Small intestine (tissue), 7 donors: ENCODE measurements around the gene MYL5. TPM values are rescaled to one million over a fixed set of nuclear protein-coding genes. Genes with fewer than 3 reads are reported as not detected.

Experiments used
- DNase-seq, 2 donors: peaks; one replicate each; pipeline versions ENCODE4 v3.0.0 to v3.0.0-alpha.2; 2013
- FAIRE-seq: peaks from 2 replicates; lab custom pipeline; 2012; peaks lifted over from hg19 to GRCh38; lab: Jason Lieb, UNC
- H3K27ac ChIP-seq, 3 donors: one replicate each; pipeline ENCODE4 v1.5.1; 2013; ENCODE audit warnings: low read length in 2 of 3, mild to moderate bottlenecking in 2 of 3, control low read depth in 1 of 3, inconsistent platforms in 1 of 3, low read depth in 1 of 3, moderate library complexity in 1 of 3
- H3K27me3 ChIP-seq, 3 donors: one replicate each; pipeline ENCODE4 v1.6.1; 2013; ENCODE audit warnings: low read length in 3 of 3, inconsistent platforms in 1 of 3; ENCODE audit not compliant: control insufficient read depth in 3 of 3, insufficient read depth in 3 of 3
- H3K36me3 ChIP-seq, 3 donors: one replicate each; pipeline ENCODE4 v1.6.1; 2013; ENCODE audit warnings: low read length in 3 of 3, inconsistent platforms in 1 of 3, low read depth in 1 of 3, mild to moderate bottlenecking in 1 of 3, moderate library complexity in 1 of 3; ENCODE audit not compliant: control insufficient read depth in 3 of 3, insufficient read depth in 2 of 3
- H3K4me1 ChIP-seq, 3 donors: one replicate each; pipeline ENCODE4 v1.6.1; 2013; ENCODE audit warnings: low read length in 2 of 3, inconsistent platforms in 1 of 3, low read depth in 1 of 3, mild to moderate bottlenecking in 1 of 3, moderate library complexity in 1 of 3; ENCODE audit not compliant: control insufficient read depth in 3 of 3, insufficient read depth in 2 of 3
- H3K4me3 ChIP-seq, 3 donors: one replicate each; pipeline ENCODE4 v1.5.1; 2013; ENCODE audit warnings: low read length in 3 of 3, control low read depth in 1 of 3, inconsistent platforms in 1 of 3, low read depth in 1 of 3, mild to moderate bottlenecking in 1 of 3, moderate library complexity in 1 of 3
- H3K9me3 ChIP-seq, 2 donors: one replicate each; pipeline ENCODE4 v1.6.1; 2013; ENCODE audit warnings: low read depth in 1 of 2, low read length in 1 of 2; ENCODE audit not compliant: control insufficient read depth in 2 of 2, insufficient read depth in 1 of 2
- WGBS, 3 donors: extraction: QIAGEN DNeasy Blood & Tissue Kit; methylation state at CpG; one replicate each; pipeline ENCODE4 v1.1.7; 2013; 5-methylcytosine and 5-hydroxymethylcytosine counted together
- polyA plus RNA-seq, 4 donors: library from polyadenylated mRNA; stranded (reverse) in 3 of 4; unstranded in 1 of 4; fragments of 200-250 nt in 3 of 4; fragments of 120-200 nt in 1 of 4; gene quantifications; one replicate each; pipeline versions ENCODE4 v1.2.1 to v1.2.3, GENCODE V29; 2013
- donor health status: healthy with polysubstance abuse.
- donor health status: control.
- donor health status: control.
- donor health status: Bipolar disorder and iron deficiency.
- donor health status: healthy.

The MYL5 gene
- polyA plus RNA-seq, 4 donors: 36.1 to 316 (median 159) TPM

GRCh38 chr4:658681-659667, 15.4 kb upstream of the MYL5 start:
- Histone ChIP-seq H3K4me1 (no peaks in the 10 kb centered on the region), H3K27me3 (peaks cover 0 to 2% (median 0%) of the 10 kb centered on the region in 3 donors), H3K9me3 (no peaks in the 10 kb centered on the region), H3K27ac (no peak overlapping the region), H3K36me3 (peaks cover 0 to 4% (median 0%) of the 10 kb centered on the region in 3 donors), H3K4me3 (no peak overlapping the region)
- WGBS, 3 donors: 86 to 91% (median 90%) methylated on average over 32 of the region's 32 CpGs
- no peak for DNase-seq
- FAIRE-seq: no peak

DNA sequence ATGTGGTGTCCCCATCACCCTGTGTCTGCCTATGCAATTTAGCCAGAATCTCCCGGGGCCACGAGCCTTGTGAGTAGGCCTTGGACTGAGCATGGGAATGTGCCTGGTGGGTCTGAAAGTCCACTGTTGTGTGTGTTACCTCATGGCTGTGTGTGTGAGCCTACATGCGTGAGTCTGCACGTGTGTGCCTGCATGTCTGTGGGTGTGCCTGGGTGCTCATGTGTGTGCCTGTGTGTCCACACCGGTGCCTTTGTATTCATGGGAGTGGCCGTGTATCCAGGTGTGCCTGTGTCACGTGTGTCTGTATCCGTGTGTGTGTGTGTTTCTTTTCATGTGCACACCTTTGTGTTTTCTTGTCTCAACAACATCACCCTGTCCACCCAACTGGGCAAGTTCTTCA, 14.5 kb upstream of the MYL5 start:
- Histone ChIP-seq H3K27me3 (peaks cover 0 to 2% (median 0%) of the 10 kb centered on the region in 3 donors), H3K4me3 (no peak overlapping the region), H3K9me3 (no peaks in the 10 kb centered on the region), H3K27ac (no peak overlapping the region), H3K36me3 (peaks cover 0 to 4% (median 0%) of the 10 kb centered on the region in 3 donors), H3K4me1 (no peaks in the 10 kb centered on the region)
- WGBS, 3 donors: 83 to 92% (median 87%) methylated on average over 8 of the region's 8 CpGs
- FAIRE-seq: no peak
- no peak for DNase-seq

- Histone ChIP-seq H3K36me3 (peaks cover 0 to 4% (median 0%) of the 10 kb centered on the region in 3 donors), H3K4me3 (no peak overlapping the region), H3K27me3 (peaks cover 0 to 2% (median 0%) of the 10 kb centered on the region in 3 donors), H3K27ac (no peak overlapping the region), H3K4me1 (no peaks in the 10 kb centered on the region), H3K9me3 (no peaks in the 10 kb centered on the region)
- no peak for DNase-seq
- WGBS, 3 donors: 84 to 94% (median 92%) methylated on average over 10 of the region's 10 CpGs
- FAIRE-seq: no peak
Observed at GRCh38 chr4:660401-660800, 13.9 kb upstream of the MYL5 start.

- FAIRE-seq (no peak), DNase-seq (no peak)
- no peaks in the 10 kb centered on the region for H3K9me3 ChIP-seq
- H3K36me3 ChIP-seq: peaks cover 0 to 4% (median 0%) of the 10 kb centered on the region in 3 donors
- H3K4me1 ChIP-seq: no peaks in the 10 kb centered on the region
- H3K27ac ChIP-seq: no peak overlapping the region
- peaks cover 0 to 2% (median 0%) of the 10 kb centered on the region in 3 donors for H3K27me3 ChIP-seq
- no peak overlapping the region for H3K4me3 ChIP-seq
- WGBS, 3 donors: 89 to 93% (median 90%) methylated on average over 3 of the region's 3 CpGs
Observed at GRCh38 chr4:661231-661630, 13.1 kb upstream of the MYL5 start.

GRCh38 chr4:661881-662761, 12.2 kb upstream of the MYL5 start:
- no peak for DNase-seq

DNA sequence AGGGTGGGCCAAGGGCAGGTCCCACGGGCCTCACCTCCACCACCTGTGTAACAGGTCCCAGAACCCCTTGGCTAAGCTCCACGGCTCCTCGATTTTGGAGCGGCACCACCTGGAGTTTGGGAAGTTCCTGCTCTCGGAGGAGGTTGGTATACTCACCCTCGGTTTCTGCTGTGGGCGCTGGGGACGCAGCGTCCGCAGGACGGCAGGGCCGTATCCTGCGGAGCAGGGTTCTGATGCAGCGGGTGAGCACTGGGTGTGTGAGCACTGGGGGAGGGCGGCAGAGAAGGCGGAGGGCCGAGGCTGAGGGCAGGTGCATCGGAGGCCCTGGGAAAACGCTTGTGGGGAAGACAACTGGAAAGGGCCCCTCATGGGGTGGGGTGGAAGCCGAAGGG, 11.3 kb upstream of the MYL5 start:
- WGBS, 3 donors: 36 to 43% (median 41%) methylated on average over 20 of the region's 20 CpGs
- peak overlapping the region; percentile 56 to 69 (median 67) for H3K4me3 ChIP-seq
- no peak overlapping the region for H3K27ac ChIP-seq
- FAIRE-seq (no peak), DNase-seq (no peak)
- H3K36me3 ChIP-seq: peaks cover 0 to 7% (median 0%) of the 10 kb centered on the region in 3 donors
- H3K27me3 ChIP-seq: no peaks in the 10 kb centered on the region
- no peaks in the 10 kb centered on the region for H3K4me1 ChIP-seq
- no peaks in the 10 kb centered on the region for H3K9me3 ChIP-seq

More at GRCh38 chr4:661881-662761, 12.2 kb upstream of the MYL5 start:
- Histone ChIP-seq H3K27me3 (no peaks in the 10 kb centered on the region), H3K27ac (no peak overlapping the region), H3K4me3 (no peak overlapping the region), H3K36me3 (peaks cover 0 to 7% (median 0%) of the 10 kb centered on the region in 3 donors), H3K9me3 (no peaks in the 10 kb centered on the region), H3K4me1 (no peaks in the 10 kb centered on the region)
- 94 to 97% (median 97%) methylated on average over 40 to 42 of the region's 42 CpGs for WGBS, 3 donors
- FAIRE-seq: no peak

- no peaks in the 10 kb centered on the region for H3K4me1 ChIP-seq
- H3K4me3 ChIP-seq: peak overlapping the region; percentile 56 to 69 (median 67)
- FAIRE-seq: no peak
- DNase-seq: peak in 1 of 2 donors; percentile 81
- no peaks in the 10 kb centered on the region for H3K9me3 ChIP-seq
- H3K27me3 ChIP-seq: no peaks in the 10 kb centered on the region
- H3K36me3 ChIP-seq: peaks cover 0 to 7% (median 0%) of the 10 kb centered on the region in 3 donors
- H3K27ac ChIP-seq: peak overlapping the region in 1 of 3 donors; percentile 68
- WGBS, 3 donors: 2 to 7% (median 5%) methylated on average over 44 to 80 of the region's 80 CpGs
Observed at GRCh38 chr4:663438-664428, 10.6 kb upstream of the MYL5 start.
